Neural progenitor cell (in vitro differentiated cells): ENCODE measurements around the gene TUSC1. TPM values are rescaled to one million over a fixed set of nuclear protein-coding genes. Genes with fewer than 3 reads are reported as not detected.

ENCODE experiments used
- DNase-seq: peaks from one replicate; pipeline ENCODE4 v3.0.0-alpha.2; 2016; ENCODE audit warnings: low spot score
- H2AFZ ChIP-seq: fragments of 200-600 bp; sonication (generic); replicated peaks from 2 replicates; pipeline ENCODE4 v1.6.1; 2016; ENCODE audit warnings: antibody characterized with exemption
- H3F3A ChIP-seq: fragments of 200-600 bp; sonication (generic); 2 replicates; pipeline ENCODE4 v1.6.1; 2016; ENCODE audit warnings: antibody characterized with exemption, low read depth
- H3K27ac ChIP-seq: fragments of 200-600 bp; sonication (generic); 2 replicates; pipeline ENCODE4 v1.5.1; 2016; ENCODE audit warnings: mild to moderate bottlenecking
- H3K27me3 ChIP-seq: fragments of 200-600 bp; sonication (generic); 2 replicates; pipeline ENCODE4 v1.6.1; 2016; ENCODE audit warnings: mild to moderate bottlenecking, moderate library complexity
- H3K36me3 ChIP-seq: fragments of 200-600 bp; sonication (generic); 2 replicates; pipeline ENCODE4 v1.5.1; 2016
- H3K4me1 ChIP-seq: fragments of 200-600 bp; sonication (generic); 2 replicates; pipeline ENCODE4 v1.6.1; 2016; ENCODE audit warnings: mixed run types
- H3K4me2 ChIP-seq: fragments of 200-600 bp; sonication (generic); 2 replicates; pipeline ENCODE4 v1.6.1; 2016
- H3K4me3 ChIP-seq: fragments of 200-600 bp; sonication (generic); 2 replicates; pipeline ENCODE4 v1.5.1; 2016
- H3K79me2 ChIP-seq: fragments of 200-600 bp; sonication (generic); 2 replicates; pipeline ENCODE4 v1.6.1; 2016; ENCODE audit warnings: low read depth
- H3K9ac ChIP-seq: fragments of 200-600 bp; sonication (generic); 2 replicates; pipeline ENCODE4 v1.6.1; 2016
- H3K9me3 ChIP-seq: fragments of 200-600 bp; sonication (generic); 2 replicates; pipeline ENCODE4 v1.5.1; 2016; ENCODE audit warnings: low read depth
- H4K20me1 ChIP-seq: fragments of 200-600 bp; sonication (generic); 2 replicates; pipeline ENCODE4 v1.6.1; 2016; ENCODE audit warnings: low read depth
- H3K27ac Mint-ChIP-seq: 3 replicates; pipeline ENCODE4 v1.8.0; 2021; ENCODE audit warnings: mixed read lengths
- H3K27me3 Mint-ChIP-seq: 2 replicates; pipeline ENCODE4 v1.8.0; 2022; ENCODE audit warnings: low read depth, mild to moderate bottlenecking, inconsistent platforms, moderate library complexity, mixed read lengths; ENCODE audit not compliant: insufficient read depth
- H3K36me3 Mint-ChIP-seq: 3 replicates; pipeline ENCODE4 v1.8.0; 2021; ENCODE audit warnings: mixed read lengths
- H3K4me1 Mint-ChIP-seq: 3 replicates; pipeline ENCODE4 v1.8.0; 2021; ENCODE audit warnings: mixed read lengths
- H3K4me3 Mint-ChIP-seq: 3 replicates; pipeline ENCODE4 v1.8.0; 2021; ENCODE audit warnings: mild to moderate bottlenecking, moderate library complexity, mixed read lengths
- H3K9me3 Mint-ChIP-seq: 3 replicates; pipeline ENCODE4 v1.8.0; 2020; ENCODE audit warnings: mixed read lengths
- EZH2 ChIP-seq: fragments of 200-600 bp; sonication (generic); IDR thresholded peaks from 2 replicates; pipeline ENCODE4 v1.6.1; 2017; ENCODE audit warnings: antibody characterized with exemption, mild to moderate bottlenecking, moderate library complexity
- EZH2phosphoT487 ChIP-seq: fragments of 200-600 bp; sonication (generic); IDR thresholded peaks from 2 replicates; pipeline ENCODE4 v1.6.1; 2017; ENCODE audit warnings: antibody characterized with exemption
- total RNA-seq: library from RNA; depleted of rRNA; stranded (reverse); fragments of >200 nt; gene quantifications from 2 replicates; pipeline ENCODE4 v1.2.3, GENCODE V29; 2015; ENCODE audit warnings: low replicate concordance
- TF ChIP-seq, protein P1 (sequence below): fragments of 200-600 bp; sonication (generic); IDR thresholded peaks from 2 replicates; pipeline ENCODE4 v1.5.1; 2017; ENCODE audit warnings: antibody characterized with exemption, mild to moderate bottlenecking

The TUSC1 gene
- total RNA-seq, 1 donor from 2014 or later = 2.1 TPM

DNA sequence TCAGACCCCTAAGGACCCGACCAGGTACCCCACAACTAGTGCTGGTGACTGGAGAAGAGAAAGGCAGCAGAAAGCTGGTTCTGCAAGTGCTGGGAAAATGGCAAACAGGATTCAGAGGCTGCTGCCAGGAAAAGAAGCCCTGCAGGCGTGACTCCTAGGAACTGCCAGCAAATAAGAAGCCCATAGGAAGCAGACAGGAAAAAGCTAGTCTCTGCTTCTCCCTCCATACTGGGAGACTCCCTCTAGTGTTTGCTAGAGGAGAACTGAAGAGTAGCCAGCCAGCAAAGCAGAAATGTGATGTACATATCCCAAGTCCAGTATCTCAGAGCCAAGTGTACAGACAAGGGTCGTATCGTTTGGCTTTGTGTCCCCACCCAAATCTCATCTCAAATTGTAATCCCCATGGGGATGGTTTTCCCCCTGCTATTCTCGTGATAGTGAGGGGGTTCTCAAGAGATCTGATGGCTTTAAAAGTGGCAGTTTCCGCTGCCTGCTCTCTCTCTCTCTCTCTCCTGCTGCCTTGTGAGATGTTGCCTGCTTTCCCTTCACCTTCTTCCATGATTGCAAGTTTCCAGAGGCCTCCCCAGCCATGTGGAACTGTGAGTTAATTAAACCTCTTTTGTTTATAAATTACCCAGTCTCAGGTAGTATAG lies 38.1 kb upstream of the TUSC1 start:
- H4K20me1 ChIP-seq = no peaks in the 10 kb centered on the region
- no peak overlapping the region for H3K4me2 ChIP-seq

DNA sequence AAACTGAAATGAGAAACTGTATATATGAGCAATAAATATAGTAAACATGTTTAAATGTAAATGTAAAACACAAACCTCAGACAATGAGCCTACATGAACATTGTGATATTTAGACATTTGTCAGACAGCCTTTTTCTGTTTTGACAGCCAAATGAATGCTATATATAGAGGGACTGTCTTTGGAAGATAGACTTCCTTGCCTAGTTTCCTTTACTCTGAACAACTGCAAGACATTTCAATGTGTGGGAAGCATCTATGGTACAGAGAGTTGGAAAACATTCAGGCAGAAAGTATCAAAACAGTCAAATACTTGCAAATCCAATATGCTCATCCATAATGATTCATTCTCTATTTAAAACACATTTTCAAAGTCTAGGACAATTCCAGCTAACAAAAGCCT lies 31.7 kb upstream of the TUSC1 start:
- Histone ChIP-seq H3K27ac (no peak overlapping the region), H3K9me3 (no peaks in the 10 kb centered on the region), H3K36me3 (no peaks in the 10 kb centered on the region), H3K27me3 (no peaks in the 10 kb centered on the region), H3K9ac (no peak overlapping the region), H3K4me3 (no peak overlapping the region), H2AFZ (no peak overlapping the region), H3K4me1 (no peaks in the 10 kb centered on the region), H4K20me1 (no peaks in the 10 kb centered on the region), H3K79me2 (no peaks in the 10 kb centered on the region), H3K4me2 (no peak overlapping the region), H3F3A (no peaks in the 10 kb centered on the region)
- Mint-ChIP-seq H3K4me3 (no peak overlapping the region), H3K9me3 (no peaks in the 10 kb centered on the region), H3K36me3 (no peaks in the 10 kb centered on the region), H3K27me3 (no peaks in the 10 kb centered on the region), H3K4me1 (no peaks in the 10 kb centered on the region), H3K27ac (no peak overlapping the region)
- TF ChIP-seq EZH2 (no peak), EZH2phosphoT487 (no peak)
- TF ChIP-seq, protein P1, sequence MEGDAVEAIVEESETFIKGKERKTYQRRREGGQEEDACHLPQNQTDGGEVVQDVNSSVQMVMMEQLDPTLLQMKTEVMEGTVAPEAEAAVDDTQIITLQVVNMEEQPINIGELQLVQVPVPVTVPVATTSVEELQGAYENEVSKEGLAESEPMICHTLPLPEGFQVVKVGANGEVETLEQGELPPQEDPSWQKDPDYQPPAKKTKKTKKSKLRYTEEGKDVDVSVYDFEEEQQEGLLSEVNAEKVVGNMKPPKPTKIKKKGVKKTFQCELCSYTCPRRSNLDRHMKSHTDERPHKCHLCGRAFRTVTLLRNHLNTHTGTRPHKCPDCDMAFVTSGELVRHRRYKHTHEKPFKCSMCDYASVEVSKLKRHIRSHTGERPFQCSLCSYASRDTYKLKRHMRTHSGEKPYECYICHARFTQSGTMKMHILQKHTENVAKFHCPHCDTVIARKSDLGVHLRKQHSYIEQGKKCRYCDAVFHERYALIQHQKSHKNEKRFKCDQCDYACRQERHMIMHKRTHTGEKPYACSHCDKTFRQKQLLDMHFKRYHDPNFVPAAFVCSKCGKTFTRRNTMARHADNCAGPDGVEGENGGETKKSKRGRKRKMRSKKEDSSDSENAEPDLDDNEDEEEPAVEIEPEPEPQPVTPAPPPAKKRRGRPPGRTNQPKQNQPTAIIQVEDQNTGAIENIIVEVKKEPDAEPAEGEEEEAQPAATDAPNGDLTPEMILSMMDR = no peak
- DNase-seq = no peak

More for the DNA sequence above, 38.1 kb upstream of the TUSC1 start:
- no peaks in the 10 kb centered on the region for H3K9me3 ChIP-seq
- no peak overlapping the region for H3K27ac Mint-ChIP-seq
- H3F3A ChIP-seq = no peaks in the 10 kb centered on the region
- no peaks in the 10 kb centered on the region for H3K4me1 Mint-ChIP-seq
- no peak overlapping the region for H3K9ac ChIP-seq
- H3K4me3 ChIP-seq = no peak overlapping the region
- H3K27ac ChIP-seq = no peak overlapping the region
- H3K4me1 ChIP-seq = no peaks in the 10 kb centered on the region
- H2AFZ ChIP-seq = peak overlapping the region; percentile 83
- H3K36me3 ChIP-seq = no peaks in the 10 kb centered on the region
- H3K36me3 Mint-ChIP-seq = no peaks in the 10 kb centered on the region
- no peaks in the 10 kb centered on the region for H3K79me2 ChIP-seq
- TF ChIP-seq EZH2phosphoT487 = no peak
- TF ChIP-seq, protein P1 = peak; percentile 62
- peak; percentile 67 for DNase-seq
- no peaks in the 10 kb centered on the region for H3K27me3 ChIP-seq
- no peak overlapping the region for H3K4me3 Mint-ChIP-seq
- no peaks in the 10 kb centered on the region for H3K9me3 Mint-ChIP-seq
- H3K27me3 Mint-ChIP-seq = no peaks in the 10 kb centered on the region

DNA sequence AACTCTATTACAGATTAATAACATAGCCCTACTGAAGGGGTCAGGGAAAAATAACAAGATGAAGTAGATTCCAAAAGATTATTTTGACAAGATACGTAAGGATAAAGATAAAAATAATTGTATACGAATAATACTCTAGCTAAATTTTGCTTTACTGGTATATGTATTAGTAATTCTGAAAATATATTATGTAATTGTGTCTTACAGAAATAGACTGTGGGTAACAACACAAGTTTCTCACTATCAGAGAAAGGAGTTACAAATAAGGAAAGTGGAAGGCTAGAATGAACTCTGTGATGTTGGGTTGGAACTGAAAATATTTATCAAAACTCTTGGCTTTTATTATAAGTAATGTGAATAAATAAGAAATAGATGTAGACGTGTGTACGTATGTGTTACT lies 26.6 kb upstream of the TUSC1 start:
- H3K9me3 ChIP-seq = no peaks in the 10 kb centered on the region
- no peaks in the 10 kb centered on the region for H4K20me1 ChIP-seq
- Mint-ChIP-seq H3K27ac (no peak overlapping the region), H3K36me3 (no peaks in the 10 kb centered on the region), H3K27me3 (no peaks in the 10 kb centered on the region), H3K4me3 (no peak overlapping the region), H3K4me1 (no peaks in the 10 kb centered on the region), H3K9me3 (no peaks in the 10 kb centered on the region)
- no peak for DNase-seq
- no peaks in the 10 kb centered on the region for H3F3A ChIP-seq
- no peak overlapping the region for H3K4me2 ChIP-seq
- H3K27ac ChIP-seq = no peak overlapping the region
- H3K36me3 ChIP-seq = no peaks in the 10 kb centered on the region
- H2AFZ ChIP-seq = no peak overlapping the region
- TF ChIP-seq, protein P1 = no peak
- TF ChIP-seq EZH2 (no peak), EZH2phosphoT487 (no peak)
- H3K4me3 ChIP-seq = no peak overlapping the region
- H3K27me3 ChIP-seq = no peaks in the 10 kb centered on the region
- no peaks in the 10 kb centered on the region for H3K79me2 ChIP-seq
- H3K4me1 ChIP-seq = no peaks in the 10 kb centered on the region
- no peak overlapping the region for H3K9ac ChIP-seq
